ENCODE results near the gene PLA2R1. TPM values are rescaled to one million over a fixed set of nuclear protein-coding genes. Genes with fewer than 3 reads are reported as not detected.

PLA2R1 gene
- total RNA-seq, 3 donors from 2014 or later, result 12.5 to 49.9 (median 27.9) TPM

Other genes with a start within 250 kb of the PLA2R1 start
- gene LY75, start 157.9 kb downstream of the PLA2R1 start, total RNA-seq, result 10 to 100 TPM in 1 of 3 donors, 1 to 10 TPM in 2; 4.3 to 41.4 (median 9.5) TPM
- 10 to 100 TPM in 2 of 3 donors, under 1 TPM in 1; 0.16 to 46.1 (median 16.7) TPM for gene ITGB6, start 137.7 kb upstream of the PLA2R1 start, total RNA-seq